H1 (cell line): ENCODE data around the gene CPA1. TPM values are rescaled to one million over a fixed set of nuclear protein-coding genes. Genes with fewer than 3 reads are reported as not detected.

Source experiments
- CTCF ChIA-PET: fragments of 300-600 bp; sonication (Branson Sonifier 250); formaldehyde crosslinking; loops from one replicate; lab custom pipeline; 2021; ENCODE audit not compliant: partially characterized antibody; lab: Charles Lee
- POLR2A ChIA-PET: fragments of 300-600 bp; sonication (Branson Sonifier 250); formaldehyde crosslinking; loops from one replicate; lab custom pipeline; 2021; ENCODE audit warnings: inconsistent platforms; ENCODE audit not compliant: partially characterized antibody; lab: Charles Lee
- DNase-seq, 2 experiments: peaks; one replicate each; pipeline versions ENCODE4 v3.0.0 to v3.0.0-alpha.2; 2010 to 2022; ENCODE audit warnings: low spot score in 2 of 2, low read depth in 1 of 2, mixed read lengths in 1 of 2
- FAIRE-seq: peaks from 2 replicates; lab custom pipeline; 2011; peaks lifted over from hg19 to GRCh38; lab: Jason Lieb, UNC
- H2AFZ ChIP-seq: 2 replicates; pipeline ENCODE4 v1.8.1; 2012; ENCODE audit warnings: low read length, inconsistent platforms
- H2AK5ac ChIP-seq: 2 replicates; pipeline ENCODE4 v1.6.1; 2013; ENCODE audit warnings: low read depth, low read length
- H2BK120ac ChIP-seq: replicated peaks from 2 replicates; pipeline ENCODE3; 2013; ENCODE audit warnings: low read depth, low read length, inconsistent platforms
- H2BK12ac ChIP-seq: 2 replicates; pipeline ENCODE4 v1.6.1; 2013; ENCODE audit warnings: low read depth, low read length
- H2BK15ac ChIP-seq: 2 replicates; pipeline ENCODE4 v1.6.1; 2013; ENCODE audit warnings: low read length
- H2BK20ac ChIP-seq: 2 replicates; pipeline ENCODE4 v1.6.1; 2013; ENCODE audit warnings: low read length
- H2BK5ac ChIP-seq: 2 replicates; pipeline ENCODE4 v1.6.1; 2013; ENCODE audit warnings: low read depth, low read length
- H3K14ac ChIP-seq: 2 replicates; pipeline ENCODE4 v1.6.1; 2013; ENCODE audit warnings: inconsistent platforms; ENCODE audit not compliant: insufficient read length
- H3K18ac ChIP-seq: 2 replicates; pipeline ENCODE4 v1.6.1; 2013; ENCODE audit warnings: low read length; ENCODE audit errors: extremely low read depth
- H3K23ac ChIP-seq: 2 replicates; pipeline ENCODE4 v1.6.1; 2013; ENCODE audit warnings: inconsistent platforms; ENCODE audit not compliant: insufficient read length
- H3K23me2 ChIP-seq: 2 replicates; pipeline ENCODE4 v1.6.1; 2013; ENCODE audit warnings: low read depth, low read length
- H3K27ac ChIP-seq: 2 replicates; pipeline ENCODE4 v1.6.1; 2011; ENCODE audit warnings: low read depth, low read length, inconsistent platforms
- H3K27me3 ChIP-seq, 4 experiments: replicated peaks in 1 of 4; 1 replicate in 1 of 4; 2 replicates in 3 of 4; pipeline versions ENCODE4 v1.6.1 to v1.8.1; 2011 to 2013; ENCODE audit warnings: low read length in 3 of 4, mild to moderate bottlenecking in 3 of 4, inconsistent platforms in 2 of 4, mixed read lengths in 2 of 4, moderate library complexity in 1 of 4; ENCODE audit not compliant: control insufficient read depth in 3 of 4, insufficient read depth in 3 of 4; ENCODE audit errors: extremely low read depth in 1 of 4
- H3K36me3 ChIP-seq, 4 experiments: 2 replicates each; pipeline versions ENCODE4 v1.6.1 to v1.8.1; 2011 to 2013; ENCODE audit warnings: mild to moderate bottlenecking in 4 of 4, low read length in 3 of 4, moderate library complexity in 2 of 4, control low read depth in 1 of 4, inconsistent platforms in 1 of 4; ENCODE audit not compliant: insufficient read depth in 4 of 4, control insufficient read depth in 2 of 4
- H3K4ac ChIP-seq: replicated peaks from 2 replicates; pipeline ENCODE3; 2013; ENCODE audit warnings: low read length, low read depth, mixed read lengths, inconsistent platforms; ENCODE audit not compliant: insufficient read length
- H3K4me1 ChIP-seq, 4 experiments: replicated peaks in 1 of 4; 1 replicate in 1 of 4; 2 replicates in 3 of 4; pipeline versions ENCODE4 v1.6.1 to v1.8.1; 2011 to 2013; ENCODE audit warnings: low read length in 3 of 4, inconsistent platforms in 2 of 4, mixed read lengths in 1 of 4; ENCODE audit not compliant: insufficient read depth in 4 of 4, control insufficient read depth in 3 of 4
- H3K4me2 ChIP-seq, 2 experiments: 2 replicates each; pipeline versions ENCODE4 v1.6.1 to v1.8.1; 2011 to 2013; ENCODE audit warnings: low read depth in 2 of 2, low read length in 2 of 2, control low read depth in 1 of 2, inconsistent platforms in 1 of 2, mild to moderate bottlenecking in 1 of 2; ENCODE audit not compliant: insufficient read depth in 1 of 2
- H3K4me3 ChIP-seq, 4 experiments: fragments of 200-600, 300-600 bp in 1 of 4; sonication (generic), shearing (Covaris generic), sonication (Bioruptor Twin) in 1 of 4; 2 replicates each; pipeline versions ENCODE4 v1.5.1 to v1.8.1; 2011 to 2016; ENCODE audit warnings: low read length in 4 of 4, low read depth in 3 of 4, control low read depth in 2 of 4, inconsistent platforms in 2 of 4, mild to moderate bottlenecking in 2 of 4, mixed read lengths in 1 of 4, moderate library complexity in 1 of 4; ENCODE audit not compliant: insufficient read depth in 2 of 4; ENCODE audit errors: extremely low read depth in 1 of 4
- H3K56ac ChIP-seq: replicated peaks from 2 replicates; pipeline ENCODE3; 2013; ENCODE audit warnings: low read depth, mild to moderate bottlenecking, mixed read lengths, low read length, inconsistent platforms; ENCODE audit not compliant: insufficient read length
- H3K79me1 ChIP-seq: 2 replicates; pipeline ENCODE4 v1.6.1; 2013; ENCODE audit warnings: low read depth, low read length, control low read depth
- H3K79me2 ChIP-seq, 2 experiments: 2 replicates each; pipeline versions ENCODE4 v1.6.1 to v1.8.1; 2012 to 2013; ENCODE audit warnings: low read length in 2 of 2, mild to moderate bottlenecking in 2 of 2, inconsistent platforms in 1 of 2; ENCODE audit not compliant: insufficient read depth in 2 of 2, control insufficient read depth in 1 of 2
- H3K9ac ChIP-seq, 4 experiments: replicated peaks in 1 of 4; 1 replicate in 1 of 4; 2 replicates in 3 of 4; pipeline versions ENCODE4 v1.6.1 to v1.8.1; 2011 to 2013; ENCODE audit warnings: low read depth in 3 of 4, low read length in 3 of 4, control low read depth in 2 of 4, mild to moderate bottlenecking in 2 of 4, moderate library complexity in 2 of 4, inconsistent platforms in 1 of 4; ENCODE audit errors: extremely low read depth in 1 of 4
- H3K9me3 ChIP-seq, 2 experiments: 2 replicates each; pipeline versions ENCODE4 v1.6.1 to v1.8.1; 2012 to 2013; ENCODE audit warnings: mild to moderate bottlenecking in 2 of 2, moderate library complexity in 2 of 2, control low read depth in 1 of 2, inconsistent platforms in 1 of 2, low read depth in 1 of 2, low read length in 1 of 2, mixed read lengths in 1 of 2; ENCODE audit not compliant: insufficient read depth in 2 of 2
- H4K20me1 ChIP-seq, 2 experiments: replicated peaks in 1 of 2; 2 replicates each; pipeline versions ENCODE3 to v1.8.1; 2011 to 2013; ENCODE audit warnings: inconsistent platforms in 2 of 2, low read length in 2 of 2, mild to moderate bottlenecking in 1 of 2; ENCODE audit not compliant: insufficient read depth in 2 of 2, control insufficient read depth in 1 of 2
- H4K5ac ChIP-seq: 2 replicates; pipeline ENCODE4 v1.6.1; 2013; ENCODE audit warnings: low read length, low read depth, mixed read lengths, inconsistent platforms; ENCODE audit not compliant: insufficient read length
- H4K8ac ChIP-seq: 2 replicates; pipeline ENCODE4 v1.8.0; 2013; ENCODE audit warnings: mild to moderate bottlenecking, moderate library complexity, low read length, inconsistent platforms; ENCODE audit not compliant: insufficient read depth; ENCODE audit errors: extremely low read depth
- H4K91ac ChIP-seq: replicated peaks from 2 replicates; pipeline ENCODE3; 2013; ENCODE audit warnings: low read length, mixed read lengths, inconsistent platforms; ENCODE audit not compliant: insufficient read length
- GABPA ChIP-seq: IDR thresholded peaks from 2 replicates; pipeline ENCODE4 v1.6.1; 2011; ENCODE audit warnings: mild to moderate bottlenecking, low read length, moderate library complexity, borderline replicate concordance; ENCODE audit not compliant: insufficient read depth
- JUN ChIP-seq: IDR thresholded peaks from 2 replicates; pipeline ENCODE4 v1.6.1; 2011; ENCODE audit warnings: low read depth, mild to moderate bottlenecking, improper control_type of control experiment, low read length
- POU5F1 ChIP-seq: IDR thresholded peaks from 2 replicates; pipeline ENCODE4 v1.6.1; 2011; ENCODE audit warnings: low read depth, mild to moderate bottlenecking, low read length, moderate library complexity
- RNF2 ChIP-seq: fragments of 200-900, 300-1000 bp; sonication (generic); IDR thresholded peaks from 2 replicates; pipeline ENCODE4 v1.7.1; 2016; ENCODE audit warnings: borderline replicate concordance, low read depth, mild to moderate bottlenecking, antibody characterized with exemption, low read length; ENCODE audit not compliant: poor library complexity, severe bottlenecking; ENCODE audit errors: missing control alignments
- WGBS, 2 experiments: shearing (Covaris generic) in 1 of 2; methylation state at CpG; one replicate each; pipeline versions ENCODE4 v1.1.6 to v1.1.7; 2013 to 2015; ENCODE audit warnings: low lambda C conversion rate in 2 of 2, mixed read lengths in 2 of 2, inconsistent platforms in 1 of 2, low coverage in 1 of 2, missing lambda C conversion rate in 1 of 2; ENCODE audit not compliant: insufficient replicate concordance in 2 of 2, insufficient coverage in 1 of 2, insufficient read length in 1 of 2; ENCODE audit errors: extremely low coverage in 1 of 2, missing lambda C conversion rate in 1 of 2; 5-methylcytosine and 5-hydroxymethylcytosine counted together
- polyA plus RNA-seq, 7 experiments: library from polyadenylated mRNA; depleted of rRNA in 3 of 7; stranded (reverse) in 5 of 7; unstranded in 2 of 7; fragments of >200 nt in 5 of 7; fragments of 200-250 nt in 2 of 7; gene quantifications; 1 replicate in 5 of 7; 2 replicates in 1 of 7; 4 replicates in 1 of 7; pipeline versions ENCODE4 v1.2.1 to v1.2.3, GENCODE V29; 2011 to 2013; ENCODE audit warnings: missing spikeins in 2 of 7, mixed read lengths in 2 of 7
- total RNA-seq: library from RNA; stranded (reverse); fragmentation: NEBNext Ultra II Directional; extraction: Animal tissue kit (Norgen Biotek cat#: 25700); gene quantifications from 2 replicates; pipeline ENCODE4 v1.2.1, GENCODE V29; 2021

Gene CPA1
- total and polyA plus RNA-seq, 2 of the 8 experiments (the other 6 are each of a cell fraction or from before 2014, with no cell fraction given) = not detected

GRCh38 chr7:130417213-130417612 is 36.9 kb downstream of the CPA1 start:
- H2BK120ac ChIP-seq = no peak overlapping the region
- no peaks in the 10 kb centered on the region for H4K20me1 ChIP-seq
- H3K4ac ChIP-seq = no peak overlapping the region
- H4K8ac ChIP-seq = no peak overlapping the region
- no peak overlapping the region for H2BK12ac ChIP-seq
- H2AFZ ChIP-seq = no peak overlapping the region
- H3K4me2 ChIP-seq = no peak overlapping the region
- CTCF ChIA-PET = no interaction called here
- FAIRE-seq = no peak
- H3K79me1 ChIP-seq = no peaks in the 10 kb centered on the region
- H3K18ac ChIP-seq = no peak overlapping the region
- H3K56ac ChIP-seq = no peak overlapping the region
- no peak overlapping the region for H3K9ac ChIP-seq
- H2AK5ac ChIP-seq = no peak overlapping the region
- H3K27ac ChIP-seq = no peak overlapping the region
- H2BK20ac ChIP-seq = no peak overlapping the region
- H3K23me2 ChIP-seq = no peaks in the 10 kb centered on the region
- H3K79me2 ChIP-seq = no peaks in the 10 kb centered on the region
- no peak overlapping the region for H3K23ac ChIP-seq
- H2BK5ac ChIP-seq = no peak overlapping the region
- no peak overlapping the region for H3K14ac ChIP-seq
- no peaks in the 10 kb centered on the region for H3K27me3 ChIP-seq
- H4K5ac ChIP-seq = no peak overlapping the region
- H3K9me3 ChIP-seq = no peaks in the 10 kb centered on the region
- WGBS, 2 experiments = 90% methylated on average over 5 of the region's 5 CpGs; no CpG with 5 or more reads in 1 of the 2 experiments
- no peak overlapping the region for H4K91ac ChIP-seq
- DNase-seq = no peak
- no peak overlapping the region for H3K4me3 ChIP-seq
- peaks cover 0 to 2% (median 0%) of the 10 kb centered on the region in 4 experiments; a peak in 2 of 7 replicates for H3K4me1 ChIP-seq
- H2BK15ac ChIP-seq = no peak overlapping the region
- POLR2A ChIA-PET = no interaction called here
- H3K36me3 ChIP-seq = no peaks in the 10 kb centered on the region
- no peak for TF ChIP-seq JUN
- TF ChIP-seq GABPA = no peak
- TF ChIP-seq RNF2 = no peak
- TF ChIP-seq POU5F1 = no peak
